Measurements from ENCODE around the gene ANKRD50.

Gene ANKRD50, protein sequence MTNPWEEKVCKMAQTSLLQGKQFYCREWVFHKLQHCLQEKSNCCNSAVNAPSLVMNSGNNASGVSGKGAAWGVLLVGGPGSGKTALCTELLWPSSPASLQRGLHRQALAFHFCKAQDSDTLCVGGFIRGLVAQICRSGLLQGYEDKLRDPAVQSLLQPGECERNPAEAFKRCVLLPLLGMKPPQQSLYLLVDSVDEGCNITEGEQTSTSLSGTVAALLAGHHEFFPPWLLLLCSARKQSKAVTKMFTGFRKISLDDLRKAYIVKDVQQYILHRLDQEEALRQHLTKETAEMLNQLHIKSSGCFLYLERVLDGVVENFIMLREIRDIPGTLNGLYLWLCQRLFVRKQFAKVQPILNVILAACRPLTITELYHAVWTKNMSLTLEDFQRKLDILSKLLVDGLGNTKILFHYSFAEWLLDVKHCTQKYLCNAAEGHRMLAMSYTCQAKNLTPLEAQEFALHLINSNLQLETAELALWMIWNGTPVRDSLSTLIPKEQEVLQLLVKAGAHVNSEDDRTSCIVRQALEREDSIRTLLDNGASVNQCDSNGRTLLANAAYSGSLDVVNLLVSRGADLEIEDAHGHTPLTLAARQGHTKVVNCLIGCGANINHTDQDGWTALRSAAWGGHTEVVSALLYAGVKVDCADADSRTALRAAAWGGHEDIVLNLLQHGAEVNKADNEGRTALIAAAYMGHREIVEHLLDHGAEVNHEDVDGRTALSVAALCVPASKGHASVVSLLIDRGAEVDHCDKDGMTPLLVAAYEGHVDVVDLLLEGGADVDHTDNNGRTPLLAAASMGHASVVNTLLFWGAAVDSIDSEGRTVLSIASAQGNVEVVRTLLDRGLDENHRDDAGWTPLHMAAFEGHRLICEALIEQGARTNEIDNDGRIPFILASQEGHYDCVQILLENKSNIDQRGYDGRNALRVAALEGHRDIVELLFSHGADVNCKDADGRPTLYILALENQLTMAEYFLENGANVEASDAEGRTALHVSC (N-terminal part only)

DNA sequence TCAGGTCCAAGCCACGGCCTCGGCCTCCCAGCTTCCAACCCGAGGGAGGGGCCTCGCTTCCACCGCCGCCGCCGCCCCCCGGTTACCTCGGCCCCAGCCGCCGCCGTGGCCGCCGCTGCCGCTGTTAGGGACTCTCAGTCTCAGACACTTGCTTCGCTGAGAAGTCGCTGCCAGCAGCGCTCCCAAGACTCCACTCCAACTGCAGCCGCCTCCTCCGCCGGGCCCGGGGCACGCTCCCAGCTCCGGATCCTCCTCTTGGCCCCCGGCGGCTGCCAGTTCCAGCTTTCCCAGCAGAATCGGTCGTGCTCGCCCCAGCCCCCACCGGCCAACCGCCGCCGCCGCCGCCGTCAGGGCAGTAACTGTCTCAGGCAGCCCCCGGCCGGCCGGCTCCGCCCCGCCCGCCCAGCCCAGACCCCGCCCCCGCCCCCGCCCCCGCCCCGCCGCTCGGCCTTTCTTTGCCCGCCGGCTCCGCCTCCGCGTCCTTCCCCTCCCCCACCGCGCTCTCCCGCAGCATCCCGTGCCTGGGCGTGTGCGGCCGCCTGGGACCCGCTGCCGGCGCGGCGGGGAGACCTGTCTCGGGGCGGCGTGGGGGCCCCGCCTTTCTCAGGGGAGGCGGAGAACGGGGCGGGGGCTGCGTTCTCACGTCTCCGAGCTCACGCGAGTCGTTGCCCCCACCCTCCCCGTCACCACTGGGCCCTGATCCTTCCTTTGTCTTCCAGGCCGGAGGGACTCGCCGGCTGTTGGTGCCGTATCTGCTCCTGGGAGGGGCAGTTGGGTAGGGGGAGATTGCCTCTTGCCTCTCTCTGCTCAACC is at the start of gene ANKRD50:
Gene ANKRD50, minus strand, starts transcription at position 361 of the 813 bp plus-strand sequence. CDS start 2,221 bp downstream, outside the sequence.
- no peak for DNase-seq

DNA sequence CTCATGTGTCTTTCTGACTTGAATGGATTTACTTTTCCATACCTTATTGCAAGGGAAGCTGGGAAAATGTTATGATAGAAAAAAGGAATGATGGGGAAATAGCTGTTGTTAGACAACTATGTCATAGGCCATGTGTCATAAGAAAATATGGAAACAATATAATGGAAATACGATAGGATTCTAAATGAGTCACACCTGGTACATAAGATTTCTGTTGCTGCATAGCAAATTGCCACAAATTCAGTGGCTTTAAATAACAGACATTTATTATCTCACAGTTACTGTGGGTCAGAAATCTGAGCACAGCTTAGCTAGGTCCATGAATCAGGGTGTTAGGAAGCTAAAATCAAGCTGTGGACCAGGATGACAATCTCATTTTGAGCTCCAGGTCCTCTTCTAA is 44.6 kb upstream of the ANKRD50 start:
- no peak for DNase-seq

DNA sequence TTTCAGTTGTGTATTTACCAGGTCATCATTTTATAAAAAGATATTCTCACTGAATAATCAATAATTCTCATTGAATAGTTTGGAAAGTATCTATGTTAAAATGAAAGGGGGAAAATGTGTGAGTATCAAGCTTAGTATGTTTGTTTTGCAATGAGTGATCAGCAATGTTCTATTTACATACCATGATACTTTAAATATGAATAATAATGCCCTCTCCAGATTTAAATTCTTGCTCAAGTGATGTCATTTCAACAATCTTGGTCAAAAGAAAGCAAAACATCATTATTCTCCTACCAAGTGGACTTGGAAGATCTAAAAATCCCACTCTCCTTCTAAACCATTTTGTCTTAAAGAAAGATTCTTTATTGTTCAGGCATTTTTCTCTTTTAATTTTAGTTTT is 42.1 kb upstream of the ANKRD50 start:
- DNase-seq = no peak

DNA sequence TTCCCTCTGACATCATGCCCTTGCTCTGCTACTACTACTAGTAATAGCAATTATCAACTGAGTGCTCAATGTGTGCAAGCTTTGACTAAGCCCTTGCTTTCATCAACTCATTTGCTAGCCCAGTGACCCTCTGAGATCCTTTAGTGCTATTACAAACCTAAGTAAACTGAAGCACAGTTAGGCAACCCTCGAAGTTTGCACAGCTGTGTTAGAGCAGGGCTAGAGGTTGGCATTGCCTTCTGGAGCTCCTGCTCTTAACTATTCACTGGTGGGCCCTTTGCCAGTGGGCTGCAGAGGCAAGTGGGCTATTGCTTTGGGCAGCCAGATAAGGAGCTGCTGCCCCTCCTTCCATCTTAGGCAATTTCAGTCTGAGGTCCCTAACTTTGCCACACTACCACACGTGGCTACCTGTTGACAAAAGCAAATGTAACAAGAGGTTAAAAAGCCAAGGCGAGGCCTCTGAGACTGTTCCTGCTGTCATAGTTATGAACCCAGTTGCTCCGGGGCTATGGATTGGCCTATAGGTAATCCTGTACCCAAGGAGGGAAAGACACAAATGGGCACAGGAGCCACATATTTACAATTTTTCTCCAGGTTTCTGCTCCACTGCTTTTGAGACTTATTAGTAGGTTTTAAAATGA is 41.5 kb upstream of the ANKRD50 start:
- DNase-seq = no peak

DNA sequence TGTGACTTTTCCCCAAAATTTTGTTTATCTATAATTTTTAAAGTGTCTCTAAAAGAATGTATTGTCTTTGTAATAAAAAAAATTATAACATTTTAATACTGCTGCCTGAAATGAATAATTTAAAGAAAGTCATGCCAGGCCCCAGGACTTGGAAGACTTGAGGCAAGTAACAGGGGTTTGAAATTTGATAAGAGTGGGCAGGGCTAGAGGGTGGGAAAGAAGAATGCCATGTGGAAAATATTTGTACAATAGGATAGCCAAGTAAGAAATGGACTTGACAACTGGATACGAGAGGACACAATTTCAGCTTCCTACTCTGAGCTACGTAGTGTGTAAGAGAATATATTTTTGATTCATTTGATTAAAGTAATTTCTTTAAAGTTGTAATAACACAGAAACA is 36.9 kb upstream of the ANKRD50 start:
- no peak for DNase-seq

DNA sequence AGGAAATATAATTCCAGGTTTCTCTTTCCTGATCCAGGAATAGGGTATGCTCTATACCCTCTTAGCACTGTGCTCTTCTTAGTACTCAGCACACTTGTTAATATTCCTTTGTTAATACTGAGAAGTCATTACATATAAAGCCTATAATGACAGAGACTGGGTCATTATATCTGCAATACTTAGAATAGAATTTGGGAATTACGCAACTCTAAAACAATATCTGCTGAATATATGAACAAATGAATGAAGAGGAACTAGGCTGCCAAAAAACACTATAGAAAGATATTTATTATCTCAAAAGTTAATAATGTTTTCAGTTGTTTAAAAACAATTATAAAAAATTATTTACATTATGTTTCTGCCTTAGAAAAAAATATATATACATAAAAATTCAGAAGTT is 36.4 kb upstream of the ANKRD50 start:
- no peak for DNase-seq

DNA sequence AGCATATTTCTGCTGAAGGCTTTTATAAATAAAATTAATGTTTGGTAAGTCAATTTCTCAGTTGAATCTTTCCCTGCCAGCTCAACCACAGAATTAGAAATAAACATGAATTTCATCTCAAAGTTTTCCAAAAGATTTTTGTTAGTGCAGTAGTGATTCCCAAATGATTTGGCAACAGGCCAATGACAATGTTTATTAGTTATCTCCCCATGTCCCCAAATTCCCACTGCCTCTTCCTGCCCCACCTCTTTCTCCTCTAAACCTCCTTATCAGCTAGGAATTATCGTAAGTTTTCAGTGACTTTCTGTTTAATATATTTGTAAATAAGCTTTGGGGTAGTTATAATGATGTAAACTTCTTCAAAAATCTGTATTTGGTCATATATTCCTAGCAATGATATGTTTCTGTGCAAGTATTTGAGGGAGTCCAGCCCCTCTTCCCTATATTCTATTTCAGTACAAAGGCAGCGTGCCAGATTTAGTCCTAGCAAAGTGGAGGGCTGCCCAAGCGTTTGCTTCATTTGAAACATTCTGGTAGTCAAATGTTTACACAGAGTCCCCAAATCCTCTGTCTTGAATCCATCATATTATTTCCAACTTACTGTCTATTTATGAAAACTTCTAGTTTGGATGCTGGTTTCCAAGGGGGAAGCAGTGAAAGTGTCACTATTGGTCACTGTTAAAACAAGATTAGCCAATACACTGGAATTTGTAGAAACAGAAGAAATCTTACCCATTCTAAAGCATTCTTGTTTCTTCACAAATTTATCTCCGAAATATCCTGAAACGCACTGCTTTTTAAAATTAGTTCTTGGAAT is 33.7 kb upstream of the ANKRD50 start:
- no peak for DNase-seq

DNA sequence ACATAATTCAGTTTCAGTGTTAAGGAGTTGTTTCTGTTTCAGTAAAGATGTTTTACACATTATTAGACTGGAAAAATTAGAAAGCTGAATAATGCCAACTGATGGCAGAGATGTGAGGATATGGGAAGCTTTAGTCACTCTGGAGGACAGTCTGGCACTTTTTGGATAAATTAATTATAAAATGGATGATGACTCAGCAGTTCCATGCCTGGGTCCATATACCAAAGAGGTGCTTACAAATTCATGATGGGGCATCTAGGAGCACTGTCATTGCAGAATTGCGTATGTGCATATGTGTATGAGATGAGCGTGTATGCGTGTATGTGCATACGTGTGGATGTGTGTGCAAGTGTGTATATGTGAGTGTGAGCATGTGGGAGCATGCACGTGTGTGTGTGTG is 31.2 kb upstream of the ANKRD50 start:
- no peak for DNase-seq

DNA sequence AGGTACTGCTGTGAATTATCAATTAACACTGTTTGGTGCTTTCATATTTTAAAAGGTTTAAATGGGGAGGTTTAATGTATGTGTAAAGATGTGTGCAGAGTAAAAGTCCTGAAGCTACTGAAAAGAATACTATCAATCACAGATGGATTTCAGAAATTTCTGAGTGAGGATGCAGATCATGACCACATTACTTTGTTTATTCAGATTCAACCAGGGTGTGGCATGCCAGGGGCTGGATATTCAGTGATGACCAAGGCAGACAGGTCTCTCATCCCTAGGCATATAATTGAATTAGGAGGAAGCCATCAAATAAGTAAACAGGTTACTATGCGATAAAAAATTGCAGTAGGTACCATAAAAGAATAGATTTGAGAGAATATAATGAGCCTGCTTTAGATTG is 28.0 kb upstream of the ANKRD50 start:
- no peak for DNase-seq

DNA sequence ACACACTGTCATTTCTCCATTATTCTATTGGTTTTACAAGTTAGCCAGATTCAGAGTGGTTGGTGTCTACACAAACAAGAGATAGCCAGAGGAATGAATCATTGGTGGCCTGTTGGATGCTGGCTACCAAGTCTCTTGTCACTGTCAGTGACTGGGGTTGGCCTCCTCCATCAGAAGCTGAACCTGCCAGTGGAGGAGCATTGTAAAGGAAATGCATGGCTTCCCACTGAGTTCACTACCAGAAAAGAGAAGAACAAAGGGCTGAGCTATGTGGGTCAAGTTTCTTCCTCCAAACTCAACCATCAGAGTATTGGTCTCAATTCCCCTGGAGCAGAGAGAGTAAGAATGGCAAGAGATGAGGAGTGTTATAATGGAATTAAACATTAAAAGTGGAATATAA is 26.5 kb upstream of the ANKRD50 start:
- DNase-seq = no peak

DNA sequence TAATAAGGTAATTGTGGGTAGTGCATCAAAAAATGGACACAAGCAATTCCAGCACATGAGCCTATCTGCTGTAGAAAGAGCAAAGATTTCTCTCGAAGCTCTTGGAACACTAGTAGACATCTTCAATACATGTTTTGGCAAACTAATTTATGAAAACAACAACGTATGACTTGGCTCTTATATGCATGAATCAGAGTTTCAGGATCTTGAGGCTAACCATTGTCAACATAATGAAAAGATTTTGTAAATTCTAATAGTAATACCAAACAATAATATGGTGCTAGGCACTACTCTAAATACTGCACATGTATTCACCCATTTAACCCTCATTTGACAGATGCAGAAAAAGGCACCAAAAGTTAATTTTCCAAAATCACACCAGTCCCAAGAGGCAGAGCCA is 25.1 kb upstream of the ANKRD50 start:
- DNase-seq = no peak

DNA sequence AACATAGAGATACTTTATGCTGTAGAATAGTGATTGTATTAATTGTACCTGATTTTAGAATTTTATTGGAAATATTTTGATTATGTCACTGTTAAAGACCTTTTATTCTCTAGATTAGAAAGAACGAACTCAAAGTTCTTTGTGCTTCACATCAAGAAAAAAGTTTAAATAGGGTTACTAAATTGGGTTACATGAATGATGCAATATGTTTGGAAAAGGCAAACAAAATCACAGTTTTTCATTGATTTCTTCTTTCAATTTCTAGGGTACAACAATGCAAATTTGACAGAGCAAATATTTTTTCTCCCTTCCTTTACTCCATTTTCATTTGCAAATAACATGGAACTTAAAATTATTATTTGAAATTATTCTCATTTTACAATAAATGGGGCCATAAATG is 24.0 kb upstream of the ANKRD50 start:
- DNase-seq = no peak

DNA sequence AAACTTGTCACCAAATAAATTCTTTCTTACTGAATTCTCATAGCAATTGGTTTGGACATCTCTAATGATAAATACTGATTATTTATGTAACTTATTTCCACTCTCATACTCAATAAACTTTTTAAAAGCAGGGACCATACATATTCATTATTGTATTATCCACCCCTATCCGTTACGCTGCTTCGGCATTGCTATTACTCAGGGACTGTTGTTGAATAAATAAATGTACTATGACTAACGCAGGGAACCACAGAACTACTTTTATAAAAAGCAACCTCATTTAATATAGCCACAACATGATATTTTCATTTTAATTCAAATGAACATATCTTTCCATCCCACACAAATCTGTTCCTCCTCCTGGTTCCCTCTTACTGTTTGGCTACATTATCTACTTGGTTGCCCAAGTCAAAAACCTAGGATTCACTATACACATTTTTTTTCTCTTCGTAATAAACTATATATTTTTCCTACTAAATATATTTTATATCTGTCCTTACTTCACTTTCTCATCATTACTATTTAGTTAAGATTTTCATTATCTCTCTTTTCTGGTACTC is 14.9 kb upstream of the ANKRD50 start:
- no peak for DNase-seq

DNA sequence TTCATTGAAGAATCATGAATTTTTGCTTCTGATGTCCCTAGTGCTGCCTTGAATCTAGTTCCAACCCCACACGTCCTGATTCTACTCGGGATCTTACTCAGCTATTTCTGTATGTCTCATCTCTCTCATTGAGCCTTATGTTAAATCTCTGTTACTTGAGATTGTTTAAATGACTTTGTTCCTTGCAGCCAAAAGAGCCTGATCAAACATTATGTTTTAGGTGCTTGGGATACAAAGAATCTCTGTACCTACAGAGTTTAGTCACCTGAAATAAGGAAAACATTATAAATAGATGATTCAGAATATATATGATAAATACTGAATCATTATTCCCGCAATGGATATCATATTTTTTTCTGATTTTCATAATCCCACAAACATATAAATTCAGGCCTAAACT is 13.7 kb upstream of the ANKRD50 start:
- no peak for DNase-seq

DNA sequence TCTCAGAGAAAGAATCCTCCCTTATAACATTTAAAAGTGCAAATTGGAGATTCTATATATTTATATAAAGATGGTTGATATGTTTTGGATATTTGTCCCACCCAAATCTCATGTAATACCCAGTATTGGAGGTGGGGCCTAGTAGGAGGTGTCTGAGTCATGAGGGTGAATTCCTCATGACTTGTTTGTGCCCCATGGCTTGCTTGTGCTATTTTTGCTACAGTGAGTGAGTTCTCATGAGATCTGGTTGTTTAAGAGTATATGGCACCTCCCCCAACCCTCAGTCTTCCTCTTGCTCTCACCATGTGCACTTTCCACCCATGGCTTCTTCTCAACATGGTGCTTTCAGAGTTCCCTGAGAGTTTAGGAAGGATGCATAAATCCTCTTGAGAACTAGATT is 9.5 kb upstream of the ANKRD50 start:
- DNase-seq = no peak

DNA sequence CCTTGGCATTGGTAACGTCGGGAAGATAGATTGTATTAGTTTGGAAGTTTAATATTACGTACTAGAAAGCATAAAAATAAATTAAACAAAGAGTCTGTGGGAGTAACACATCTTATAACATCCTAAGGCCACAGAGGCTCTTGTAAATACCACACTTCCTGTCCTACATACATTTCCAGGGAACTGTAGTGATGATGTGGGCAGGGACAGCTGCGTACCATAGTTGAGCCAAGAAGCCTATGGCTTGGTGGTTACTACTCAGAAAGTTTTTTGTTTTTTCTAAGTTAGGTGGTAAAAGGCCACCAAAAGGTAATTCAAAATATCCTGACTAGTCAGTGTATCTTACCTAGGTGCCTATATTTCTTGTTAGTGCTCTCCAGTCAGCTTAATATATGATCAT is 4.6 kb upstream of the ANKRD50 start:
- DNase-seq = no peak

DNA sequence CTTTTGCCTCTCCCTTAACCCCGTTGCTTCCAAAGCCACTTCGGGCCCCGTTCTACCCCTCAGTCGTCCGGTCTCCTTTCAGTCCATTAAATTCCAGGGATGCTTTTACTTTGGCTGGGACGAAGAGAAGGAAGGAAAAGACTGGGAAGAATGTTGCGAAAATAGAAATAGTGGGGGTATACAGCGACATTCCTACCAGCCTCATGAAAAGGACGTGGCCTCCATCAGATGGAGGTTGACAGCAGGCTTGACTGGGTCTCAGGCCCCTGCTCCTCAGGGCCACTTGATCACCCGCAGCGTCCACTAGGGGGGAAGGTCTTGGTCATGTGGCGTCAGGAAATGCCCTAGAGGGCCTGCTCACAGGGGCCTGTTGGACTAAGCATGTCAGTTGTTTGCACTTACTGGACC is 657 bp upstream of the ANKRD50 start:
- DNase-seq = no peak

DNA sequence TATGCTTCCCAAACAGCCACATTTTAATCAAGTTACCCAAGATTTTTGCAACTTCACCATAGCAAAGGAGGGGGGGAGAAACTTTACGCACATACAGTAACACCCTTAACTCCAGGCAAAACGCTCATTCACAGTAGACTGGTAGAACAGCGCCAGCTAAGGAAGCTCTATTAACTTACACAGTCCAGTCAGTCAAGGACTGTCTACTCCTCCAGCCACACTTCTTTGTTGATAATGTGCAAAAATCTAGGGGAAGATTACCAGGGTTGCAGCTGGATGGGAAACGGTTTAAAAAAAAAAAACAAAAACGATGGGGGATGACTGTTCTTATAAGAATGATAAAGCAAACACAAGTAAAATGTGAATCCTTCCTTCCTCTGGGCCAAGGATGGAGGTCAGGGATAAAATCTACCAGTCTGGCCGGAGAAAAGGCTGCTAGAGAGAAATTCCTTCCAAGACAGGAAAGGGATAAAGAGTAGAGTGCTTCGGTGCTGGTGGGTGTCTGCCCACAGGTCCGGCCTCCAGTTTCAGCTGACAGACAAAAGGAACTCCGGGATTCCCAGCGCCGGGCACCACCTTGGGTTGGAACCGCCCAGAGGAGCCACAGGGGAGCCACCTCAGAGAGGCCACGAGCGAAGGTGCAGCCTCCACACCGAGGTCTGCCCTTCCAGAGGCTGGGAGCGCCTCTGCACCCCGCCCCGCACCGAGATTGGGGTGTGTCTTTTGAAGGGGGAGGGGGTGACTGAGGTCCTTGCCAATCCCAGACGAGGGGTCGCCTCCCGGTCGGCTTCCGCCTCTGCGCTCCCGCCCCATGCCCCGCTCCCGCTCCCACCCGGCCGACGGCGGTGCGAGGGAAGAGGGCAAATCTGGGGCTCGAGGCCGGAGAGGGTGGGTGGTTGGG is 811 bp downstream of the ANKRD50 start:
- no peak for DNase-seq

DNA sequence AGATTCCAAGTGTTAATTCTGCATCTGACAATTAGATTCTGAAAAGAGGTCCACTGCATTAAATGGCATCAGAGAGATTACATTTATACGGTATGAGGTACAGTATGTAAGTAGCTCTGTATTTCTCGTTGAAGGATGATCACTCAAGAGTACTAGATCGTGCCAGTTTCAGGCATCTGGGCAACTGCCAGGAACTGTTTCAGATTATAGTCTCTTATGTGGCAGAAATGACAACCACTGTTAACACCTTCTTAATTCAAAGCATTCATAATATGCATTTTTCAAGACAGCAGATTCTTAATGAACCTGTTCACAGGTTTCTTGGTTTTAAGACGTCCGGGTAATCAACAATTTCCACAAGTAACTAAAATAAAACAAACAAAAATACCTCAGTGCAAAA is 1.6 kb downstream of the ANKRD50 start:
- no peak for DNase-seq

Measured in GF-D8 (cell line).